K562 (cell line): ENCODE data around the gene PRDM2. TPM values are rescaled to one million over a fixed set of nuclear protein-coding genes. Genes with fewer than 3 reads are reported as not detected.
A peak's percentile ranks its signal among the peaks of the same experiment; 100 is the strongest.

Experiments
- ATAC-seq: fragments of 200-7000 bp; cut with Tn5 transposase; 3 replicates; pipeline ENCODE4 v1.9.1; 2020; ENCODE audit warnings: moderate library complexity
- BruUV-seq: library from RNA; stranded (reverse); fragments of 400-500 nt; replicated peaks from 2 replicates; lab custom pipeline; 2021; lab: Mats Ljungman, UMichigan
- CTCF ChIA-PET: fragments of 300-600 bp; formaldehyde crosslinking; extraction: SDS; loops from one replicate; lab custom pipeline; 2021; ENCODE audit warnings: low intra/inter-chr PET ratio; lab: Yijun Ruan, JAX
- POLR2A ChIA-PET: fragments of 300-600, 350-650 bp; sonication (Branson Sonifier 250); formaldehyde crosslinking; extraction: SDS; loops from one replicate; lab custom pipeline; 2021; ENCODE audit warnings: antibody characterized with exemption, inconsistent platforms; lab: Yijun Ruan, JAX
- DNase-seq, 4 experiments: peaks; one replicate each; pipeline versions ENCODE4 v3.0.0 to v3.0.0-alpha.2; 2011 to 2018; ENCODE audit warnings: low spot score in 3 of 4, mixed read lengths in 3 of 4; ENCODE audit errors: extremely low read depth in 1 of 4
- FAIRE-seq: peaks from 2 replicates; lab custom pipeline; 2011; peaks lifted over from hg19 to GRCh38; lab: Jason Lieb, UNC
- H2AFZ ChIP-seq: 2 replicates; pipeline ENCODE4 v1.6.0; 2011; ENCODE audit warnings: low read depth, low read length, control low read depth, inconsistent platforms
- H3K27ac ChIP-seq: fragments of 200-600 bp; 3 replicates; pipeline ENCODE4 v1.8.0; 2011; ENCODE audit warnings: low read depth, mild to moderate bottlenecking, control low read depth, inconsistent platforms, low read length, moderate library complexity, mixed read lengths; ENCODE audit errors: extremely low read depth
- H3K27me3 ChIP-seq, 2 experiments: fragments of 300-600 bp in 1 of 2; 2 replicates in 1 of 2; 3 replicates in 1 of 2; pipeline versions ENCODE4 v1.6.0 to v1.8.0; 2011; ENCODE audit warnings: inconsistent platforms in 2 of 2, low read length in 2 of 2, mild to moderate bottlenecking in 1 of 2, mixed read lengths in 1 of 2, moderate library complexity in 1 of 2; ENCODE audit not compliant: control insufficient read depth in 2 of 2, insufficient read depth in 2 of 2
- H3K36me3 ChIP-seq: fragments of 300-600 bp; 3 replicates; pipeline ENCODE4 v1.8.0; 2011; ENCODE audit warnings: mild to moderate bottlenecking, low read length, inconsistent platforms; ENCODE audit not compliant: control insufficient read depth, insufficient read depth
- H3K4me1 ChIP-seq, 2 experiments: fragments of 200-600 bp in 1 of 2; replicated peaks in 1 of 2; 2 replicates in 1 of 2; 3 replicates in 1 of 2; pipeline versions ENCODE4 v1.5.1 to v1.8.0; 2011; ENCODE audit warnings: inconsistent platforms in 2 of 2, low read length in 2 of 2, mild to moderate bottlenecking in 1 of 2, mixed read lengths in 1 of 2, moderate library complexity in 1 of 2; ENCODE audit not compliant: control insufficient read depth in 2 of 2, insufficient read depth in 2 of 2
- H3K4me2 ChIP-seq: 2 replicates; pipeline ENCODE4 v1.6.1; 2011; ENCODE audit warnings: low read length, control low read depth, inconsistent platforms, mixed read lengths; ENCODE audit not compliant: insufficient read depth
- H3K4me3 ChIP-seq: fragments of 200-600 bp; sonication (generic), shearing (Covaris generic); 2 replicates; pipeline ENCODE4 v1.5.1; 2016; ENCODE audit warnings: control low read depth, inconsistent platforms
- H3K79me2 ChIP-seq: fragments of 200-600 bp; 3 replicates; pipeline ENCODE4 v1.8.0; 2011; ENCODE audit warnings: low read length, inconsistent platforms; ENCODE audit not compliant: control insufficient read depth, insufficient read depth
- H3K9ac ChIP-seq, 2 experiments: 2 replicates each; pipeline versions ENCODE4 v1.6.0 to v1.6.1; 2011; ENCODE audit warnings: low read depth in 2 of 2, low read length in 2 of 2, control low read depth in 1 of 2, inconsistent platforms in 1 of 2, mild to moderate bottlenecking in 1 of 2, mixed read lengths in 1 of 2; ENCODE audit not compliant: insufficient read depth in 1 of 2
- H3K9me1 ChIP-seq: one replicate; pipeline ENCODE4 v1.6.0; 2011; ENCODE audit warnings: inconsistent platforms, mild to moderate bottlenecking, low read length, moderate library complexity; ENCODE audit not compliant: control insufficient read depth, insufficient read depth
- H3K9me3 ChIP-seq: replicated peaks from 2 replicates; pipeline ENCODE4 v1.5.1; 2011; ENCODE audit warnings: low read depth, low read length, inconsistent platforms; ENCODE audit not compliant: control insufficient read depth, insufficient read depth
- H4K20me1 ChIP-seq: replicated peaks from 2 replicates; pipeline ENCODE4 v1.6.1; 2011; ENCODE audit warnings: low read length, inconsistent platforms, mixed read lengths; ENCODE audit not compliant: control insufficient read depth, insufficient read depth
- CTCF ChIP-seq, 3 experiments: IDR thresholded peaks in 2 of 3; conservative IDR thresholded peaks in 1 of 3; 2 replicates each; pipeline ENCODE4 v1.5.1; 2011 to 2012; ENCODE audit warnings: low read length in 3 of 3, mild to moderate bottlenecking in 3 of 3, control low read depth in 2 of 3, improper control_type of control experiment in 1 of 3, inconsistent platforms in 1 of 3, low read depth in 1 of 3, mixed read lengths in 1 of 3, moderate library complexity in 1 of 3; ENCODE audit not compliant: insufficient read depth in 2 of 3
- RAD21 ChIP-seq, 2 experiments: fragments of 250-450 bp in 1 of 2; fragments of 450-650 bp in 1 of 2; sonication (Bioruptor Pico) in 1 of 2; formaldehyde crosslinking in 1 of 2; IDR thresholded peaks in 1 of 2; conservative IDR thresholded peaks in 1 of 2; 2 replicates each; pipeline versions ENCODE4 v1.4.0 to v1.8.0; 2020 to 2022; ENCODE audit warnings: mild to moderate bottlenecking in 2 of 2, moderate library complexity in 1 of 2
- RBM22 ChIP-seq: fragments of 200-400 bp; formaldehyde crosslinking; IDR thresholded peaks from 2 replicates; pipeline ENCODE4 v1.6.1; 2018; ENCODE audit warnings: low read length, low read depth; ENCODE audit not compliant: poor library complexity, severe bottlenecking
- RCOR1 ChIP-seq, 2 experiments: IDR thresholded peaks; 2 replicates each; pipeline ENCODE4 v1.6.1; 2012; ENCODE audit warnings: low read depth in 2 of 2, low read length in 2 of 2, borderline replicate concordance in 1 of 2, improper control_type of control experiment in 1 of 2
- THRAP3 ChIP-seq: fragments of 450-650 bp; IDR thresholded peaks from 2 replicates; pipeline ENCODE4 v1.6.1; 2016; ENCODE audit warnings: mild to moderate bottlenecking, inconsistent platforms, borderline replicate concordance
- ZBTB7A ChIP-seq: IDR thresholded peaks from 2 replicates; pipeline ENCODE4 v1.6.1; 2011; ENCODE audit warnings: low read depth, mild to moderate bottlenecking, low read length, moderate library complexity, borderline replicate concordance; ENCODE audit not compliant: control insufficient read depth
- WGBS: fragments of 100-300 bp; shearing (Covaris generic); methylation state at CpG from one replicate; pipeline ENCODE4 v1.1.6; 2016; ENCODE audit warnings: low coverage, mixed read lengths; ENCODE audit not compliant: insufficient coverage; ENCODE audit errors: missing lambda C conversion rate; 5-methylcytosine and 5-hydroxymethylcytosine counted together
- in situ Hi-C: fragments of 300-500 bp; cut with MboI; formaldehyde crosslinking; loops from 4 replicates; pipeline ENCODE4 v1.15.0; 2018; ENCODE audit warnings: inconsistent platforms, mixed read lengths
- intact Hi-C: fragments of 100-400 bp; cut with micrococcal nuclease; formaldehyde crosslinking; loops from 2 replicates; pipeline ENCODE4 v1.14.2; 2022
- polyA plus RNA-seq, 8 experiments: library from polyadenylated mRNA; depleted of rRNA in 4 of 8; stranded (reverse) in 5 of 8; unstranded in 3 of 8; fragments of >200 nt; fragmentation: Nextera tagmentation in 2 of 8; fragmentation: Illumina TruSeq in 1 of 8; extraction: Ambion mirVana in 2 of 8; extraction: Trizol in 1 of 8; gene quantifications; 2 replicates each; pipeline versions ENCODE4 v1.2.1 to v1.2.3, GENCODE V29; 2011 to 2014; ENCODE audit warnings: inconsistent platforms in 1 of 8, missing spikeins in 1 of 8
- total RNA-seq, 7 experiments: library from RNA; depleted of rRNA in 6 of 7; stranded (reverse); fragments of >200 nt in 6 of 7; fragmentation: Illumina TruSeq in 2 of 7; extraction: Trizol in 2 of 7; gene quantifications; 2 replicates each; pipeline versions ENCODE4 v1.2.1 to v1.2.3, GENCODE V29; 2011 to 2021; ENCODE audit warnings: low replicate concordance in 1 of 7

Gene PRDM2
- total and polyA plus RNA-seq, 9 of the 15 experiments (the other 6 are each of a cell fraction or from before 2014, with no cell fraction given), result 5.4 to 27.6 (median 12.5) TPM

DNA sequence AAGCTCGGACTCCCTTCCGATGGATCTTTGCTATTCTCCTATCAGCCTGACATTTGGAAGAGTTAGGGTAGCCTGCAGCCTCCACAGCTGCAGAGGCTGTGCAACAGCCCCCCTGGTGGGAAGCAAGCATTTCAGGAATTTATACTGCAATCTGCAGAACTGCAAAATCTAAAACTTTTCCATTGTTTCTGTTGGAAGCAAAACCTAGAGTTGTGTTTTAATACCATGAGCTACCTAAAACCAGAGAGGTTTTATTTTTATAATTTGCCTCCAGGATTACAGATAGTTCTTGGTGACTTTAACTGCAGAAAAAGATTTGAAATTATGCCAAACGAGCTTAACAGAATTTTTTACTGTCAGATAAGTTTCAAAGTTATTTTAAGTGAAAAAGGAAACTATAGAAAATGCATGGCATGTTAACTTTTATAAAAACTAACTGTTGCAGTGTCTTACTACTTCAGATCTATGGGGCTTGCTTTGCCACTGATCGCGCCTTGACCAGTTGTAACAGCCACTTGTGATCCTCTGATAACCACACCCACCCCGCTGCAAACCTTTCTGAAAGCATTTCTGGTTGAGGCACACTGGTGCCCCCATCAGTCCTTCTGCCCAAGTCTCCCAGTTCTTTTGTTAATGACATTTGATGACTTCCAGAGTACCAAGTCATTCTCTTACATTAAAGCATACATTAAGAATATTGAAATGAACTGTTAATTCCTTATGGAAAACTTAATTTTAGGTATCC is 64.8 kb downstream of the PRDM2 start:
- Histone ChIP-seq H3K79me2 (peaks cover 91% of the 10 kb centered on the region), H3K9me1 (peaks cover 3% of the 10 kb centered on the region), H2AFZ (no peak overlapping the region), H3K4me3 (no peak overlapping the region), H3K4me2 (no peak overlapping the region), H3K4me1 (peaks cover 0 to 11% of the 10 kb centered on the region in 2 experiments; a peak in 3 of 5 replicates), H3K27ac (no peak overlapping the region), H3K36me3 (no peaks in the 10 kb centered on the region), H4K20me1 (peaks cover 53% of the 10 kb centered on the region), H3K27me3 (no peaks in the 10 kb centered on the region), H3K9me3 (no peaks in the 10 kb centered on the region), H3K9ac (no peak overlapping the region)
- ChIA-PET POLR2A (interaction anchor here (1.0 kb wide), 1 partner anchor 10 kb away, joined by 4 read pairs; no protein-coding TSS in a partner anchor), CTCF (interaction anchor here (0.9 kb wide), 1 partner anchor 99 kb away, joined by 4 read pairs; no protein-coding TSS in a partner anchor)
- FAIRE-seq (no peak), DNase-seq (peak; percentile 35 to 61 (median 50)), ATAC-seq (peak; percentile 76)
- intact Hi-C loops, result no loop called here
- no TSS peak for BruUV-seq
- 21% methylated on average over 6 of the region's 6 CpGs for WGBS
- TF ChIP-seq RAD21 (CRISPR knock-in tag; conservative IDR thresholded peaks at IDR 0.05 in 1 of 2, IDR thresholded peaks at IDR 0.05 in 1 of 2) (peak in 1 of 2 experiments; percentile 38; a peak in 2 of 4 replicates), ZBTB7A (0 out of 2 replicates have a peak, but pooled peaks have one; percentile 40), THRAP3 (no peak), CTCF (IDR thresholded peaks at IDR 0.05 in 2 of 3, conservative IDR thresholded peaks at IDR 0.05 in 1 of 3; ENCODE audit: insufficient read depth in 2 of 3, low read depth in 1 of 3, low read length in 3 of 3) (peak in 1 of 3 experiments; percentile 40; a peak in 1 of 6 replicates), RCOR1 (IDR thresholded peaks at IDR 0.05; ENCODE audit: borderline replicate concordance in 1 of 2, low read depth in 2 of 2, low read length in 2 of 2) (0 out of 4 replicates have a peak, but pooled peaks of 1 of the 2 experiments have one; percentile 12), RBM22 (no peak)
- in situ Hi-C loops, result no loop called here
